Neural cell (in vitro differentiated cells): ENCODE measurements around the gene RAB5B. TPM values are rescaled to one million over a fixed set of nuclear protein-coding genes. Genes with fewer than 3 reads are reported as not detected.

ENCODE experiments used
- H2AFZ ChIP-seq: fragments of 200-600, 300-800 bp; sonication (generic), shearing (Covaris generic); 2 replicates; pipeline ENCODE4 v1.6.0; 2014; ENCODE audit warnings: low read depth, mild to moderate bottlenecking, antibody characterized with exemption, low read length, moderate library complexity
- H3F3A ChIP-seq: fragments of 200-600 bp; shearing (Covaris generic); 2 replicates; pipeline ENCODE4 v1.6.1; 2016; ENCODE audit warnings: mild to moderate bottlenecking, moderate library complexity, mixed read lengths, antibody characterized with exemption, low read length; ENCODE audit not compliant: insufficient read depth, poor library complexity, severe bottlenecking
- H3K27ac ChIP-seq: fragments of 200-600, 300-800 bp; sonication (generic), shearing (Covaris generic); 2 replicates; pipeline ENCODE4 v1.5.1; 2014; ENCODE audit warnings: mild to moderate bottlenecking, low read length, moderate library complexity
- H3K27me3 ChIP-seq: fragments of 300-800, 200-600 bp; sonication (generic), shearing (Covaris generic); 2 replicates; pipeline ENCODE4 v1.6.0; 2014; ENCODE audit warnings: mild to moderate bottlenecking, low read depth, low read length, moderate library complexity; ENCODE audit not compliant: insufficient read depth
- H3K36me3 ChIP-seq: fragments of 300-800, 200-600 bp; sonication (generic), shearing (Covaris generic); 2 replicates; pipeline ENCODE4 v1.5.1; 2014; ENCODE audit warnings: mild to moderate bottlenecking, antibody characterized with exemption, low read length, moderate library complexity; ENCODE audit not compliant: insufficient read depth
- H3K4me2 ChIP-seq: fragments of 300-800, 200-600 bp; sonication (generic), shearing (Covaris generic); 2 replicates; pipeline ENCODE4 v1.6.0; 2014; ENCODE audit warnings: mild to moderate bottlenecking, low read length
- H3K4me3 ChIP-seq: fragments of 300-800, 200-600 bp; sonication (generic), shearing (Covaris generic); 2 replicates; pipeline ENCODE4 v1.5.1; 2014; ENCODE audit warnings: mild to moderate bottlenecking, low read length, moderate library complexity
- H3K79me2 ChIP-seq: fragments of 200-600 bp; shearing (Covaris generic); replicated peaks from 2 replicates; pipeline ENCODE4 v1.6.0; 2014; ENCODE audit warnings: mild to moderate bottlenecking, low read length, moderate library complexity; ENCODE audit not compliant: insufficient read depth
- H3K9ac ChIP-seq: fragments of 300-800, 200-600 bp; sonication (generic), shearing (Covaris generic); 2 replicates; pipeline ENCODE4 v1.6.1; 2016; ENCODE audit warnings: mild to moderate bottlenecking, low read length, mixed read lengths
- H3K9me2 ChIP-seq: fragments of 200-600 bp; shearing (Covaris generic); 2 replicates; pipeline ENCODE4 v1.6.1; 2016; ENCODE audit warnings: mild to moderate bottlenecking, low read length, mixed read lengths; ENCODE audit not compliant: insufficient read depth
- H3K9me3 ChIP-seq: fragments of 200-600, 300-800 bp; sonication (generic), shearing (Covaris generic); 2 replicates; pipeline ENCODE4 v1.6.1; 2016; ENCODE audit warnings: mild to moderate bottlenecking, mixed run types, low read length, moderate library complexity, mixed read lengths
- H4K20me1 ChIP-seq: fragments of 200-600 bp; shearing (Covaris generic); 2 replicates; pipeline ENCODE4 v1.6.1; 2016; ENCODE audit warnings: mild to moderate bottlenecking, mixed run types; ENCODE audit not compliant: insufficient read depth
- CTCF ChIP-seq: fragments of 450-650 bp; IDR thresholded peaks from 2 replicates; pipeline ENCODE4 v1.5.1; 2014; ENCODE audit warnings: antibody characterized with exemption, mild to moderate bottlenecking, moderate library complexity; ENCODE audit not compliant: poor library complexity, severe bottlenecking
- EP300 ChIP-seq: fragments of 450-650 bp; conservative IDR thresholded peaks from 2 replicates; pipeline ENCODE4 v1.6.1; 2014; ENCODE audit warnings: antibody characterized with exemption, mild to moderate bottlenecking, moderate library complexity; ENCODE audit not compliant: poor library complexity, severe bottlenecking
- EZH2 ChIP-seq: fragments of 200-600, 300-800 bp; shearing (Covaris generic), sonication (generic); IDR thresholded peaks from 2 replicates; pipeline ENCODE4 v1.6.1; 2014; ENCODE audit warnings: antibody characterized with exemption, low read length, borderline replicate concordance, mild to moderate bottlenecking; ENCODE audit not compliant: insufficient read depth, poor library complexity, severe bottlenecking
- MXI1 ChIP-seq: fragments of 450-650 bp; conservative IDR thresholded peaks from 2 replicates; pipeline ENCODE4 v1.6.1; 2014; ENCODE audit warnings: antibody characterized with exemption, mild to moderate bottlenecking; ENCODE audit not compliant: poor library complexity, severe bottlenecking
- POLR2AphosphoS5 ChIP-seq: IDR thresholded peaks from 2 replicates; pipeline ENCODE4 v1.6.1; 2012
- RAD21 ChIP-seq: fragments of 450-650 bp; conservative IDR thresholded peaks from 2 replicates; pipeline ENCODE4 v1.6.1; 2014; ENCODE audit warnings: antibody characterized with exemption, mild to moderate bottlenecking, moderate library complexity
- REST ChIP-seq: IDR thresholded peaks from 2 replicates; pipeline ENCODE4 v1.6.1; 2012; ENCODE audit warnings: borderline replicate concordance
- SMC3 ChIP-seq: fragments of 450-650 bp; conservative IDR thresholded peaks from 2 replicates; pipeline ENCODE4 v1.6.1; 2014; ENCODE audit warnings: antibody characterized with exemption, mild to moderate bottlenecking, moderate library complexity; ENCODE audit not compliant: poor library complexity
- TAF1 ChIP-seq: IDR thresholded peaks from 2 replicates; pipeline ENCODE4 v1.6.1; 2012; ENCODE audit warnings: low read depth
- polyA plus RNA-seq: library from polyadenylated mRNA; depleted of rRNA; stranded (reverse); fragments of >200 nt; gene quantifications from 2 replicates; pipeline ENCODE4 v1.2.3, GENCODE V29; 2014

RAB5B gene
- polyA plus RNA-seq, 1 donor from 2014 or later: 39.6 TPM

DNA sequence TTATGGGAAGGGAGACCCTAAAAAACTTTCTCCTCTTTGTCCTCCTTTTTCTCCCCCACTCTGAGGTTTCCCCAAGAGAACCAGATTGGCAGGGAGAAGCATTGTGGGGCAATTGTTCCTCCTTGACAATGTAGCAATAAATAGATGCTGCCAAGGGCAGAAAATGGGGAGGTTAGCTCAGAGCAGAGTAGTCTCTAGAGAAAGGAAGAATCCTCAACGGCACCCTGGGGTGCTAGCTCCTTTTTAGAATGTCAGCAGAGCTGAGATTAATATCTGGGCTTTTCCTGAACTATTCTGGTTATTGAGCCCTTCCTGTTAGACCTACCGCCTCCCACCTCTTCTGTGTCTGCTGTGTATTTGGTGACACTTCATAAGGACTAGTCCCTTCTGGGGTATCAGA is 63.3 kb downstream of the RAB5B start:
- no peaks in the 10 kb centered on the region for H3K27me3 ChIP-seq
- no peaks in the 10 kb centered on the region for H3K9me3 ChIP-seq
- H3F3A ChIP-seq: no peaks in the 10 kb centered on the region
- H2AFZ ChIP-seq: no peak overlapping the region
- no peak overlapping the region for H3K9ac ChIP-seq
- no peak overlapping the region for H3K4me3 ChIP-seq
- TF ChIP-seq REST (no peak), EZH2 (no peak), MXI1 (no peak), TAF1 (no peak), SMC3 (no peak), CTCF (no peak), EP300 (no peak), POLR2AphosphoS5 (no peak), RAD21 (no peak)
- H3K27ac ChIP-seq: no peak overlapping the region
- no peaks in the 10 kb centered on the region for H3K9me2 ChIP-seq
- no peaks in the 10 kb centered on the region for H4K20me1 ChIP-seq
- no peaks in the 10 kb centered on the region for H3K36me3 ChIP-seq
- no peak overlapping the region for H3K4me2 ChIP-seq
- peaks cover 2% of the 10 kb centered on the region for H3K79me2 ChIP-seq

DNA sequence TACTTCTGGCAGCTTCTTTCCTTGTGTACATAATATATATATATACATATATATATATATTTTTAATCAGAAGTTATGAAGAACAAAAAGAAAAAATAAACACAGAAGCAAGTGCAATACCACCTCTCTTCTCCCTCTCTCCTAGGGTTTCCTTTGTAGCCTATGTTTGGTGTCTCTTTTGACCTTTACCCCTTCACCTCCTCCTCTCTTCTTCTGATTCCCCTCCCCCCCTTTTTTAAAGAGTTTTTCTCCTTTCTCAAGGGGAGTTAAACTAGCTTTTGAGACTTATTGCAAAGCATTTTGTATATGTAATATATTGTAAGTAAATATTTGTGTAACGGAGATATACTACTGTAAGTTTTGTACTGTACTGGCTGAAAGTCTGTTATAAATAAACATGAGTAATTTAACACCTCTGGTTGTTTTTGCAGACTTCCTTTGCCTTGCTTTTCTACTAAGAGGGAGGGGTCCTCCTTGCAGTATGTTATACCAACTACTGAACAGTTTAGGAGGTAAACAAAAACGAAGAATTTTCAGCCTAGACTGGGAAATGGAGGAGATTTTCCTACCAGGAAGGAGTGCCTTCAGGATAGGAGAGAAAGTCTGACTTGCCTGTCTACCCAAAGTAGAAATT is 64.3 kb downstream of the RAB5B start:
- TF ChIP-seq SMC3: no peak
- no peak for TF ChIP-seq CTCF
- no peak for TF ChIP-seq EZH2
- TF ChIP-seq RAD21: no peak
- no peak for TF ChIP-seq POLR2AphosphoS5
- no peak for TF ChIP-seq TAF1
- no peak for TF ChIP-seq EP300
- TF ChIP-seq REST: no peak
- no peak for TF ChIP-seq MXI1
- H3K9me2 ChIP-seq: no peaks in the 10 kb centered on the region
- no peak overlapping the region for H2AFZ ChIP-seq
- peaks cover 12% of the 10 kb centered on the region for H3K79me2 ChIP-seq
- H3F3A ChIP-seq: no peaks in the 10 kb centered on the region
- H3K9me3 ChIP-seq: no peaks in the 10 kb centered on the region
- no peaks in the 10 kb centered on the region for H4K20me1 ChIP-seq
- H3K36me3 ChIP-seq: no peaks in the 10 kb centered on the region
- H3K27me3 ChIP-seq: no peaks in the 10 kb centered on the region
- H3K4me2 ChIP-seq: no peak overlapping the region
- no peak overlapping the region for H3K27ac ChIP-seq
- H3K4me3 ChIP-seq: no peak overlapping the region
- H3K9ac ChIP-seq: no peak overlapping the region
